ENCODE measurements around the gene ITIH4. TPM values are rescaled to one million over a fixed set of nuclear protein-coding genes. Genes with fewer than 3 reads are reported as not detected.
A peak's percentile ranks its signal among the peaks of the same experiment; 100 is the strongest.

The ITIH4 gene
- total RNA-seq, 1 donor from 2014 or later = 6.1 TPM

DNA sequence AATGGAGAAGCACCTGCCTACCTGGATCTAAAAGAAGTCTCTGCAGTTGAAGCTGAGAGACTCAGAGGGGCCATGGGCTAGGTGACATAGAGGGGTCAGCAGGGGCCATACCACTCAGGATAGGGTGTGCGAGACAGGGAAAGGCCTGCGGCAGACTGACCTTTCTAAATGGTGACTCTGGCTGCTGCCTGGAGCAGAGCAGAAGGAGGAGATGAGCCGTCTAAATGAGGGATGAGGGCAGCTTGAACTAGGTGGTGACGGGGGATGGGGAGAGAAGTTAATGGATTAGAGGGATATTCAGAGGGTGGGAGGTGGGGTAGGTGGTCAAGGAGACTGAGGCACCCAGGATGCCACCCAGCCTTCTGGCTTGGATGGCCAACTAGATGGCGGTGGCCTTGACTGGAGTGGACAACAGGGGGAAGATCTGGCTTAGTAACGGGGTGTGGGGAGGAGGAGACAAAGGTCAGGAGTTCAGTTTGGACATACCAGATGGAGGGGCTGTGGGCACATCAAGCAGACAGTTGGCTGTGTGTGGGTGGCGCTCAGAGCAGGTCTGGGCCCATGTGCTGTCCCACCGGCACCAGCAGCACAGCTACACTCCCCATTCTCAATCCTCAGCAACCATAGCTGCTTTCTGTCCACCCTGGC, 56.3 kb downstream of the ITIH4 start:
- FAIRE-seq (no peak), DNase-seq (ENCODE audit: low spot score in 2 of 2) (no peak)

DNA sequence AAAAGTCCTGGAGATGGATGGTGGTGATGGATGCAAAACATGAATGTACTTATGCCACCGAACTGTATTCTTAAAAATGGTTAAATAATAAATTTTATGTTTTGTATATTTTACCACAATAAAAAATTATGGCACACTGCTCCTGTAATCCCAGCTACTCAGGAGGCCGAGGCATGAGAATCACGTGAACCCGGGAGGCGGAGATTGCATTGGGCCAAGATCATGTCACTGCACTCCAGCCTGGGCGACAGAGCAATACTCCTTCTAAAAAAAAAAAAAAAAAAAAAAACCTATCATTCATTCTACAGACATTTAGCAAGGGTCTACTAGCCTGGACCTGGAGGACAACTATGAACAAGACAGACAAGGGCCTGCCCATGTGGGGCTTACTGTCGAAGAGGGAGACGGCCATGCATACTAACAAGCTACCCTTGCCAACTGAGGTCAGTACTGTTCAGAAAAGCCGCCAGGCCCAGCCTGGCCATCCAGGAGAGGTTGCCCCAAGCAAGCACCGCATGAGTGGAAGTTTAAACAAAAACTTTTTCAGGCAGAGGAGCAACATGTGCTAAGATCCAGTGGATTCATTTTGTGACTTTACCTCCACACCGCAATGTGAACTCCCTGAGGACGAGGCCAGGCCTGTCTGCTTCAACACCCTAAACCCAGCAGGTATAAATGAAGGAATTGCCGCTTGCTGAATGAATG, 57.0 kb downstream of the ITIH4 start:
- DNase-seq (ENCODE audit: low spot score in 2 of 2) (no peak), FAIRE-seq (no peak)

DNA sequence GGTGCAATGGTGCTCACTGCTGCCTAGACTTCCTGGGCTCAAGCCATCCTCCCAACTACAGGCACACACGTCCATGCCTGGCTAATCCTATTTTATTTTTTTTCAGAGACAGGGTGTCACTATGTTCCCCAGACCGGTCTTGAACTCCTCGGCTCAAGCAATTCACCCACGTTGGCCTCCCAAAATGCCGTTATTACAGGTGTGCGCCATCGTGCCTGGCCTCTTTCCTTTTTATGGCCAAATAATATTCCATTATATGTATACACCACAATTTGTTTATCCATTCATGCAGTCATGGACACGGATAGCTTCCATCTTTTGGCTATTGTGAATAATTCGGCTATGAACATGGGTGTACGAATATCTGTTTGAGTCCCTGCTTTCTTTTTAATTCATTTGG, 58.8 kb downstream of the ITIH4 start:
- DNase-seq (ENCODE audit: low spot score in 2 of 2) (no peak), FAIRE-seq (no peak)

DNA sequence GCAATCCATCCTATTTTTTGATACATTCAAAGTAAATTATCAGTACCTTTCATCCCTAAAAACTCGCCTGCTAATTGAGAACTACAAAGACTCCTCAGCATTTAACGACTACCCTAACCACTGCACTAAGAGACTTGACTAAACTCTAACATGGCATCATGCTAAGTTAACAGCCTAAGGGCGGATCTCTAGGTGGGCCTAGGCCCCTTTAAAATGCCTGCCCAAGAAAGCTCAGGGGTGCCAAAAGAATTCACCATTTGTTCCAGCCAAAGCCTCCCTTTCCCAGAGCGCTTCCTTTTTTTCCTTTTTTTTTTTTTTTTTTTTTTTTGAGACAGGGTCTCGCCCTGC, 59.2 kb downstream of the ITIH4 start:
- DNase-seq (ENCODE audit: low spot score in 2 of 2) (no peak), FAIRE-seq (no peak)

DNA sequence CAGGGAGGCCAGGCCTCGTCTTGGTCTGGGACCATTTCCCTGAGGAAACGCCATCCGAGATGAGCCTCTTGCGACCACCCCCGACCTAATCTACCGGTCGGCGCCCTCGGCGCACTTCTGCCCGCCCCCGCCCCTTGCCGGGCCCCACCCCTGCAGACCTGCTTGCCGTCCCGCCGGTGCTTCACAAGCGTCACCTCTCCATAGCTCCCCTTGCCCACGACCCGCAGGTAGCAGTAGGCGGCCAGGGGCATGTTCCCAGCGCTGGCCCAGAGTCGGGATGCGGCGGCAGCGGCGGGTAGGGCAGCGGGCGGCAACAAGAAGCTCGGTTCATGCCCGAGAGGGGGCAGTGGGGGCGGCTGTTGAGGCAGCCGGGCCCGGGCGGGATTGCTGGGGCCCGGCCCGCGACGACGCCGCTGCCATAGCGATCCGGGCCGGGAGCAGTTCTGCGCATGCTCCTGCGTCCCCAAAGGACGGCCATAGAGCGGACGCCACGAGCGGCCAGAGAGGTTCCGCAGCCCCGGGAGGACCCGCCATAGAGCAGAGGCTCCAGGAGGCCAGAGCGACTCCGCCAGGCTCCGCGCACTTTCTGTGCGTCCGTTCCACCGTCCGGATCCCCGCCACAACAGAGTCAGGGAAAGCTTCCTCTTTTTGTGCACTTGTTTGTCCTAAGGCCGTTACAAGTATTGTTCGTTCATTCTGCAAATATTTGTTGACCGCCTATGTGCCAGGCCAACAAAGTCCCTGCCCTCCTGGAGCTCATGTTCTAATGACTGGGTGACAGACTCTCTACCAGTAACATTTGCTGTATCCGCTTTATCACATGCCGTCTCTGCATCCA, 59.8 kb downstream of the ITIH4 start, which contains the start of gene NEK4:
NEK4 (minus strand) TSS at position 445 of the 838 bp plus-strand sequence; CDS start at position 251, 194 bp downstream.
- DNase-seq (ENCODE audit: low spot score in 2 of 2) (peak; percentile 85 to 89), FAIRE-seq (no peak)

- DNase-seq (ENCODE audit: low spot score in 2 of 2) = no peak
- FAIRE-seq = no peak
Measured at GRCh38 chr3:52769786-52770455, 60.6 kb downstream of the ITIH4 start.

DNA sequence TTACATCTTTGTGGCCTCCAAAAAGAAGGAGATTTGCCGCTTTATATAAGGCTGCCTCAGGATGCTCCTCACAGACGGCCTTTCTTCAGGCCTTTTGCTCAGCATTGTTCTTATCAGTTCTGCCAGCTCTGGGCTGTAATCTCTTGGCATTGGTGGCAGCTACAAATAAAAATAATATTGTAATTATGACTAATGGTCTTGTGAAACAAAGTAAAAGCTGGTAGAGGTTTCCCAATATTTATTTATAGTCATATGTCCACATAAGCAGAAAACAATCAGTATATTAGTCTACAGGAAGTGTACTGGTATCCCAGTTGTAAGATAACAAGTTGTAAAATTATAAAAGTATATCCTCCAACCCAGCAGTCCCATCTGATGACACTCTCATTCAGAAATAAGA, 67.0 kb downstream of the ITIH4 start:
- no peak for FAIRE-seq

More for the DNA sequence above, 67.0 kb downstream of the ITIH4 start:
- DNase-seq (ENCODE audit: low spot score in 2 of 2) = no peak

Small RNAs within 50 kb of the gene (small RNA-seq; reads per million reads assigned to genes)
- gene MIR8064 (not detected), gene MUSTN1 (not detected)

Other genes with a start within 250 kb of the ITIH4 start
- gene PBRM1, start 144.8 kb downstream of the ITIH4 start, total RNA-seq = 181 TPM
- gene GNL3, start 144.6 kb downstream of the ITIH4 start, total RNA-seq = 70.1 TPM
- gene GLT8D1, start 124.9 kb downstream of the ITIH4 start, total RNA-seq = 57.9 TPM
- 39.9 TPM for gene SPCS1, start 124.6 kb downstream of the ITIH4 start, total RNA-seq
- 53.4 TPM for gene NEK4, start 59.7 kb downstream of the ITIH4 start, total RNA-seq
- not detected for gene ITIH1, start 53.1 kb downstream of the ITIH4 start, total RNA-seq
- not detected for gene ITIH3, start 35.9 kb downstream of the ITIH4 start, total RNA-seq
- gene MUSTN1, start 4.3 kb upstream of the ITIH4 start, total RNA-seq = not detected
- gene STIMATE, start 66.9 kb upstream of the ITIH4 start, total RNA-seq = 12.6 TPM
- 22.8 TPM for gene SFMBT1, start 215.4 kb upstream of the ITIH4 start, total RNA-seq